ENCODE results near the gene CAMK4. TPM values are rescaled to one million over a fixed set of nuclear protein-coding genes. Genes with fewer than 3 reads are reported as not detected.

CAMK4 gene
- total and polyA plus RNA-seq, 2 of the 8 experiments (the other 6 are each of a cell fraction or from before 2014, with no cell fraction given): 1.8 to 8.3 TPM

DNA sequence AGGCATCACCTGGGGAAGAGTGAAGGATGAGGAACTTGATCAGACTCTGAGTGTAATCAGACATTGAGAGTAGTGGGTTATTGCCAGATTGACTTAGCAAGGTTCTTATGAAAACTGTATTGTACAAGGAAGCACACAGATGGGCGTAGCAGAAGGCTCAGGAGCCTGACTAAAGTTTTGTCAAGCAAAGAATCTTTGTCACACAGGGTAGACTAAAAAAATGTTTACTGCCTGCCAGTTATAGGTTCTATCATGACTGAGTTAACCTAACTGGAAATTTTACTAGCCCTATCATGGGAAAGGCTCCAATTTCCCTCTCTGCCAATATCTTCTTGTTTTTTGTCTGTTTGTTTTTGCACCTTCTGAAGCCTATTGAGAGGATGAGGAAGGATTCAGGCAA lies 19.1 kb downstream of the CAMK4 start:
- no peaks in the 10 kb centered on the region for H3K36me3 ChIP-seq (ENCODE audit: control insufficient read depth in 2 of 4, insufficient read depth in 4 of 4, low read length in 3 of 4)
- H3K18ac ChIP-seq (ENCODE audit: extremely low read depth, low read length): no peak overlapping the region
- no peak overlapping the region for H2BK120ac ChIP-seq (replicated peaks; ENCODE audit: low read depth, low read length)
- H3K4me1 ChIP-seq (replicated peaks in 1 of 4; ENCODE audit: control insufficient read depth in 3 of 4, insufficient read depth in 4 of 4, low read length in 3 of 4): 0 out of 7 replicates have a peak, but pooled peaks cover 0 to 4% (median 0%) of the 10 kb centered on the region in 4 experiments
- no peaks in the 10 kb centered on the region for H3K79me1 ChIP-seq (ENCODE audit: low read depth, low read length)
- no peak overlapping the region for H3K14ac ChIP-seq (ENCODE audit: insufficient read length)
- no peak overlapping the region for H3K4ac ChIP-seq (replicated peaks; ENCODE audit: insufficient read length, low read depth, low read length)
- H4K5ac ChIP-seq (ENCODE audit: insufficient read length, low read depth, low read length): no peak overlapping the region
- H3K9ac ChIP-seq (replicated peaks in 1 of 4; ENCODE audit: extremely low read depth in 1 of 4, low read depth in 3 of 4, low read length in 3 of 4): no peak overlapping the region
- DNase-seq (ENCODE audit: low read depth in 1 of 2, low spot score in 2 of 2) (no peak), FAIRE-seq (no peak)
- H4K8ac ChIP-seq (ENCODE audit: extremely low read depth, insufficient read depth, low read length): no peak overlapping the region
- no peaks in the 10 kb centered on the region for H4K20me1 ChIP-seq (replicated peaks in 1 of 2; ENCODE audit: control insufficient read depth in 1 of 2, insufficient read depth in 2 of 2, low read length in 2 of 2)
- no peak overlapping the region for H3K23ac ChIP-seq (ENCODE audit: insufficient read length)
- 79% methylated on average over 1 of the region's 1 CpG; no CpG with 5 or more reads in 1 of the 2 experiments for WGBS, 2 experiments (ENCODE audit: extremely low coverage in 1 of 2, insufficient coverage in 1 of 2, insufficient read length in 1 of 2, insufficient replicate concordance in 2 of 2, low coverage in 1 of 2, low lambda C conversion rate in 2 of 2, missing lambda C conversion rate in 1 of 2)
- no peak overlapping the region for H2BK5ac ChIP-seq (ENCODE audit: low read depth, low read length)
- no peak overlapping the region for H4K91ac ChIP-seq (replicated peaks; ENCODE audit: insufficient read length, low read length)
- H3K56ac ChIP-seq (replicated peaks; ENCODE audit: insufficient read length, low read depth, low read length): no peak overlapping the region
- H2BK12ac ChIP-seq (ENCODE audit: low read depth, low read length): no peak overlapping the region
- no peak overlapping the region for H3K4me2 ChIP-seq (ENCODE audit: insufficient read depth in 1 of 2, low read depth in 2 of 2, low read length in 2 of 2)
- no peaks in the 10 kb centered on the region for H3K27me3 ChIP-seq (replicated peaks in 1 of 4; ENCODE audit: control insufficient read depth in 3 of 4, extremely low read depth in 1 of 4, insufficient read depth in 3 of 4, low read length in 3 of 4)
- no peak overlapping the region for H2BK15ac ChIP-seq (ENCODE audit: low read length)
- no peak overlapping the region for H2AK5ac ChIP-seq (ENCODE audit: low read depth, low read length)
- TF ChIP-seq SRF (IDR thresholded peaks at IDR 0.05; ENCODE audit: low read depth, low read length) (no peak), ZNF274 (IDR thresholded peaks at IDR 0.05; ENCODE audit: borderline replicate concordance, extremely low read depth, low read length) (no peak), NANOG (IDR thresholded peaks at IDR 0.05; ENCODE audit: insufficient read depth, low read depth, low read length, poor library complexity, severe bottlenecking) (no peak), TAF7 (optimal IDR thresholded peaks at IDR 0.05; ENCODE audit: borderline replicate concordance, low read depth, low read length) (no peak)
- TF ChIP-seq, protein P1, sequence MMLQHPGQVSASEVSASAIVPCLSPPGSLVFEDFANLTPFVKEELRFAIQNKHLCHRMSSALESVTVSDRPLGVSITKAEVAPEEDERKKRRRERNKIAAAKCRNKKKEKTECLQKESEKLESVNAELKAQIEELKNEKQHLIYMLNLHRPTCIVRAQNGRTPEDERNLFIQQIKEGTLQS (IDR thresholded peaks at IDR 0.05; ENCODE audit: insufficient read depth, low read depth, low read length): no peak
- POLR2A ChIA-PET (ENCODE audit: partially characterized antibody): interaction anchor here (1.2 kb wide), 1 partner anchor 21 kb away, joined by 3 read pairs; no protein-coding TSS in a partner anchor
- no peak overlapping the region for H2AFZ ChIP-seq (ENCODE audit: low read length)
- no peaks in the 10 kb centered on the region for H3K9me3 ChIP-seq (ENCODE audit: insufficient read depth in 2 of 2, low read depth in 1 of 2, low read length in 1 of 2)
- H3K4me3 ChIP-seq (ENCODE audit: extremely low read depth in 1 of 4, insufficient read depth in 2 of 4, low read depth in 3 of 4, low read length in 4 of 4): no peak overlapping the region
- no peak overlapping the region for H3K27ac ChIP-seq (ENCODE audit: low read depth, low read length)
- no peaks in the 10 kb centered on the region for H3K23me2 ChIP-seq (ENCODE audit: low read depth, low read length)
- CTCF ChIA-PET (ENCODE audit: partially characterized antibody): interaction anchor here (0.7 kb wide), 1 partner anchor 27 kb away, joined by 3 read pairs; no protein-coding TSS in a partner anchor
- H3K79me2 ChIP-seq (ENCODE audit: control insufficient read depth in 1 of 2, insufficient read depth in 2 of 2, low read length in 2 of 2): no peaks in the 10 kb centered on the region
- H2BK20ac ChIP-seq (ENCODE audit: low read length): no peak overlapping the region

Measured in H1 (cell line).